SK-N-SH treated with all-trans-retinoic acid at 6 μM for 48 hours (cell line): ENCODE measurements around the gene GTF2A1L.

Experiments used
- TSHZ2 ChIP-seq: fragments of 250-450 bp; sonication (Bioruptor Pico); IDR thresholded peaks from 2 replicates; pipeline ENCODE4 v1.5.0; 2020; ENCODE audit warnings: mild to moderate bottlenecking, moderate library complexity
- ZFP30 ChIP-seq: fragments of 450-650 bp; formaldehyde crosslinking; IDR thresholded peaks from 2 replicates; pipeline ENCODE4 v1.5.0; 2022; ENCODE audit warnings: mild to moderate bottlenecking, moderate library complexity
- ZNF565 ChIP-seq: fragments of 450-650 bp; formaldehyde crosslinking; conservative IDR thresholded peaks from 2 replicates; pipeline ENCODE4 v1.5.0; 2020; ENCODE audit warnings: low read depth, mild to moderate bottlenecking, moderate library complexity

DNA sequence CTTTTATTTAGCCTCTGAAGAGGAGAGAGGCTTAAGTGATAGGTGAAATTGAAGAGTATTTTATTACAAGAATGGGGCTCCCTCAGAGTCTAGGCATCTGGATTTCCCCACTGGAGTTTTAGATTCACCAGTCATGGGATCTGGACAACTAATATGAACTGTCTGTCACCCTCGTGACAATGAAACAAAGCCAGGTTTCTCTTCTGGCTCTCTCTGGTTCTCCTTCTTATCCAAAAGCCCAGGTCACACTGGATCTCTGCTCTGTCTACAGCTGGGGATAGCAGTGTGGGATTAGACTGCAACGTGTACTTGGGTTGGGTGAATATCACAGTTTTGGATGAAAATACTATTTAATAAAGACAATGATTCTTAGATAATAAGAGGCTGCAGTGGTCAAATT lies 106.6 kb downstream of the GTF2A1L start:
- TF ChIP-seq TSHZ2 (CRISPR knock-in tag) = no peak
- TF ChIP-seq ZFP30 (CRISPR knock-in tag) = no peak
- no peak for TF ChIP-seq ZNF565 (CRISPR knock-in tag)
